ENCODE measurements around the gene CDHR3. TPM values are rescaled to one million over a fixed set of nuclear protein-coding genes. Genes with fewer than 3 reads are reported as not detected.

CDHR3 gene
- polyA plus RNA-seq, 1 donor from 2014 or later: 2.9 TPM

- no peak overlapping the region for H3K9ac ChIP-seq (ENCODE audit: low read length)
- no peak for TF ChIP-seq SMC3 (conservative IDR thresholded peaks at IDR 0.05; ENCODE audit: poor library complexity)
- H3K4me3 ChIP-seq (ENCODE audit: low read length): no peak overlapping the region
- H3K36me3 ChIP-seq (ENCODE audit: insufficient read depth, low read length): no peaks in the 10 kb centered on the region
- H3K4me2 ChIP-seq (ENCODE audit: low read length): no peak overlapping the region
- H3F3A ChIP-seq (ENCODE audit: insufficient read depth, low read length, poor library complexity, severe bottlenecking): no peaks in the 10 kb centered on the region
- H3K27me3 ChIP-seq (ENCODE audit: insufficient read depth, low read depth, low read length): no peaks in the 10 kb centered on the region
- no peaks in the 10 kb centered on the region for H3K79me2 ChIP-seq (replicated peaks; ENCODE audit: insufficient read depth, low read length)
- H4K20me1 ChIP-seq (ENCODE audit: insufficient read depth): no peaks in the 10 kb centered on the region
- no peaks in the 10 kb centered on the region for H3K9me2 ChIP-seq (ENCODE audit: insufficient read depth, low read length)
- H3K27ac ChIP-seq (ENCODE audit: low read length): no peak overlapping the region
- no peak overlapping the region for H2AFZ ChIP-seq (ENCODE audit: low read depth, low read length)
- no peaks in the 10 kb centered on the region for H3K9me3 ChIP-seq (ENCODE audit: low read length)
Measured at GRCh38 chr7:106061301-106061979, 98.4 kb downstream of the CDHR3 start.

- Histone ChIP-seq H3K27me3 (ENCODE audit: insufficient read depth, low read depth, low read length) (no peaks in the 10 kb centered on the region), H3F3A (ENCODE audit: insufficient read depth, low read length, poor library complexity, severe bottlenecking) (no peaks in the 10 kb centered on the region), H3K9me3 (ENCODE audit: low read length) (no peaks in the 10 kb centered on the region), H3K79me2 (replicated peaks; ENCODE audit: insufficient read depth, low read length) (no peaks in the 10 kb centered on the region), H3K9ac (ENCODE audit: low read length) (no peak overlapping the region), H3K9me2 (ENCODE audit: insufficient read depth, low read length) (no peaks in the 10 kb centered on the region), H3K27ac (ENCODE audit: low read length) (no peak overlapping the region), H3K36me3 (ENCODE audit: insufficient read depth, low read length) (no peaks in the 10 kb centered on the region), H4K20me1 (ENCODE audit: insufficient read depth) (no peaks in the 10 kb centered on the region), H3K4me2 (ENCODE audit: low read length) (no peak overlapping the region), H3K4me3 (ENCODE audit: low read length) (no peak overlapping the region), H2AFZ (ENCODE audit: low read depth, low read length) (no peak overlapping the region)
- TF ChIP-seq RAD21 (conservative IDR thresholded peaks at IDR 0.05) (no peak), MXI1 (conservative IDR thresholded peaks at IDR 0.05; ENCODE audit: poor library complexity, severe bottlenecking) (no peak), EP300 (conservative IDR thresholded peaks at IDR 0.05; ENCODE audit: poor library complexity, severe bottlenecking) (no peak), CTCF (IDR thresholded peaks at IDR 0.05; ENCODE audit: poor library complexity, severe bottlenecking) (no peak), SMC3 (conservative IDR thresholded peaks at IDR 0.05; ENCODE audit: poor library complexity) (no peak), TAF1 (IDR thresholded peaks at IDR 0.05; ENCODE audit: low read depth) (no peak), EZH2 (IDR thresholded peaks at IDR 0.05; ENCODE audit: borderline replicate concordance, insufficient read depth, low read length, poor library complexity, severe bottlenecking) (no peak), POLR2AphosphoS5 (IDR thresholded peaks at IDR 0.05) (no peak), REST (IDR thresholded peaks at IDR 0.05; ENCODE audit: borderline replicate concordance) (no peak)
Measured at GRCh38 chr7:106062006-106062405, 98.9 kb downstream of the CDHR3 start.
